Uterus (tissue), 2 donors: Measurements from ENCODE around the gene SLC17A8.

ENCODE experiments used
- POLR2A ChIP-seq, 2 donors: fragments of 450-650 bp; IDR thresholded peaks; one replicate each; pipeline ENCODE4 v1.6.1; 2016; ENCODE audit warnings: antibody characterized with exemption in 2 of 2, mild to moderate bottlenecking in 1 of 2, moderate library complexity in 1 of 2
- TF ChIP-seq, protein P1 (sequence below), 4 experiments: fragments of 200-600 bp in 2 of 4; fragments of 450-650 bp in 2 of 4; sonication (generic) in 2 of 4; IDR thresholded peaks; one replicate each; pipeline ENCODE4 v1.5.1; 2016 to 2019; ENCODE audit warnings: antibody characterized with exemption in 4 of 4, mild to moderate bottlenecking in 2 of 4, moderate library complexity in 1 of 4

- TF ChIP-seq, protein P1, sequence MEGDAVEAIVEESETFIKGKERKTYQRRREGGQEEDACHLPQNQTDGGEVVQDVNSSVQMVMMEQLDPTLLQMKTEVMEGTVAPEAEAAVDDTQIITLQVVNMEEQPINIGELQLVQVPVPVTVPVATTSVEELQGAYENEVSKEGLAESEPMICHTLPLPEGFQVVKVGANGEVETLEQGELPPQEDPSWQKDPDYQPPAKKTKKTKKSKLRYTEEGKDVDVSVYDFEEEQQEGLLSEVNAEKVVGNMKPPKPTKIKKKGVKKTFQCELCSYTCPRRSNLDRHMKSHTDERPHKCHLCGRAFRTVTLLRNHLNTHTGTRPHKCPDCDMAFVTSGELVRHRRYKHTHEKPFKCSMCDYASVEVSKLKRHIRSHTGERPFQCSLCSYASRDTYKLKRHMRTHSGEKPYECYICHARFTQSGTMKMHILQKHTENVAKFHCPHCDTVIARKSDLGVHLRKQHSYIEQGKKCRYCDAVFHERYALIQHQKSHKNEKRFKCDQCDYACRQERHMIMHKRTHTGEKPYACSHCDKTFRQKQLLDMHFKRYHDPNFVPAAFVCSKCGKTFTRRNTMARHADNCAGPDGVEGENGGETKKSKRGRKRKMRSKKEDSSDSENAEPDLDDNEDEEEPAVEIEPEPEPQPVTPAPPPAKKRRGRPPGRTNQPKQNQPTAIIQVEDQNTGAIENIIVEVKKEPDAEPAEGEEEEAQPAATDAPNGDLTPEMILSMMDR (IDR thresholded peaks at IDR 0.05), result no peak
- no peak for TF ChIP-seq POLR2A (IDR thresholded peaks at IDR 0.05)
Measured at GRCh38 chr12:100317371-100317770, 39.5 kb upstream of the SLC17A8 start.
